ENCODE measurements around the gene LARP6.

The LARP6 gene

DNA sequence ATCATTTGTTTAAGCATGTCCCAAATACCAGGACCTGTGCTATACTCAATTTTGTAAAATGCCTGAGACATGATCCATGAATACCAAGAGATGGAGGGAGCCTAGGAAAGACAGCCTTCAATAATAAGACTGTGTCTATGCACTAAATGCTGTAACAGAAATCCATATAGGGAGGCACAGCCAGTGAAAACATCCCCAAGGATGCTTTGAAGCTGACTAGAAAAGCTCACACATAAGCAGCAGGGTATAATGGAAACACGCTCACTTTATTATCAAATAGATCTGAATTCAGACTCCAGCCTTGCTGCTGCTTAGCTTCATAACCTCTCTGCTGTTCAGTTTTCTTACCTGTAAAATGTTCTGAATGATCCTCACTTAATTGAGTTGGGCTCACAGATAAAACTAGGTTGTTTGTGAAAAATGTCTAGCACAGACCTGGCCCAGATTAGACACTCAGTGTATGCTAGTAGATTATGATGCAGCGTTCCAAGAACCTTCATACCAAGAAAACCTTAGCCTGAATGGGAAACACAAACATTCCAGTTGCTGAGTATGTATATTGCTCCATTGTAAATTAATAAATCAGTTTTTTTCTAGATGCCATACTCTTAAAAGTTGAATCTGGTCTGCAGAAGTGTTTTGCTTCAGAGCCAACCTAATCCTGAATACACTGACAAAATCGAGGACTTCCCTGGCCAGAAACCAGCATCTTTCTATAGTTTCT lies 3.8 kb upstream of the LARP6 start:
- Histone ChIP-seq H3K9me3 (ENCODE audit: control insufficient read depth, low read depth, low read length) (no peaks in the 10 kb centered on the region), H3K27ac (ENCODE audit: low read length) (no peak overlapping the region), H3K4me1 (ENCODE audit: control insufficient read depth, low read depth, low read length) (peaks cover 4% of the 10 kb centered on the region), H3K36me3 (ENCODE audit: control insufficient read depth, low read depth, low read length) (no peaks in the 10 kb centered on the region), H3K4me3 (ENCODE audit: low read length) (no peak overlapping the region), H3K27me3 (ENCODE audit: control insufficient read depth, insufficient read depth, low read length) (peaks cover 6% of the 10 kb centered on the region), H3K9ac (ENCODE audit: low read length) (no peak overlapping the region)

DNA sequence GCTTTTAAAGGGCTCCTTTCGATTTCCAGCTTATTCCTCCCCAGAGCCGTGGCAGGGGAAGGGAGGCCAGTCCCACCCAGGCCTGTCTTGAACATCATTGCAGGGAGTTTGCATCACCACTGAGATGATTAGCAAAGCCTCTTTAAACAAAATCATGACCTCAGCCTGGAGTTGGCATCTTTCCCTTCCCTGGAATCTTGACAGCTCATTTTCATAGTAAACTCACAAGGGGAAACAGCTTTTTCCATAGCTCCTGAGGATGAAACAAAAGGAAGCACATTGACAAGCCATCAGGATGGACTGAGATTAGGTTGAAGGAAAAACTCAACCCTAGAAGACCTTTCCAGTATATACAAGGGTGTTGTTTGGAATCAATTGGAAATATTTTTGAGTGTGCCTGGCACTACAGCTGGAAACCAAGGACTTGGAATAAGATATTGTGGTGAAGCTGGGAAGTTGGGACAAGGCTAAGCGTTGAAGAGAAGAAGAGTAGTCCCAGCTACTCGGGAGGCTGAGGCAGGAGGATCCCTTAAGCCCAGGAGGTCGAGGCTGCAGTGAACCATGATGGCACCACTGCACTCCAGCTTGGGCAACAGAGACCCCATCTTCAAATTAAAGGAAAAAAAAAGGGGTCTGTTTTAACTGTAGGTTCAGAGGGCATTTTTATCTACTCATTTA lies 3.1 kb upstream of the LARP6 start:
- no peak overlapping the region for H3K27ac ChIP-seq (ENCODE audit: low read length)
- H3K9ac ChIP-seq (ENCODE audit: low read length): no peak overlapping the region
- H3K36me3 ChIP-seq (ENCODE audit: control insufficient read depth, low read depth, low read length): no peaks in the 10 kb centered on the region
- peaks cover 10% of the 10 kb centered on the region for H3K4me1 ChIP-seq (ENCODE audit: control insufficient read depth, low read depth, low read length)
- H3K9me3 ChIP-seq (ENCODE audit: control insufficient read depth, low read depth, low read length): no peaks in the 10 kb centered on the region
- no peak overlapping the region for H3K4me3 ChIP-seq (ENCODE audit: low read length)
- peaks cover 6% of the 10 kb centered on the region for H3K27me3 ChIP-seq (ENCODE audit: control insufficient read depth, insufficient read depth, low read length)

DNA sequence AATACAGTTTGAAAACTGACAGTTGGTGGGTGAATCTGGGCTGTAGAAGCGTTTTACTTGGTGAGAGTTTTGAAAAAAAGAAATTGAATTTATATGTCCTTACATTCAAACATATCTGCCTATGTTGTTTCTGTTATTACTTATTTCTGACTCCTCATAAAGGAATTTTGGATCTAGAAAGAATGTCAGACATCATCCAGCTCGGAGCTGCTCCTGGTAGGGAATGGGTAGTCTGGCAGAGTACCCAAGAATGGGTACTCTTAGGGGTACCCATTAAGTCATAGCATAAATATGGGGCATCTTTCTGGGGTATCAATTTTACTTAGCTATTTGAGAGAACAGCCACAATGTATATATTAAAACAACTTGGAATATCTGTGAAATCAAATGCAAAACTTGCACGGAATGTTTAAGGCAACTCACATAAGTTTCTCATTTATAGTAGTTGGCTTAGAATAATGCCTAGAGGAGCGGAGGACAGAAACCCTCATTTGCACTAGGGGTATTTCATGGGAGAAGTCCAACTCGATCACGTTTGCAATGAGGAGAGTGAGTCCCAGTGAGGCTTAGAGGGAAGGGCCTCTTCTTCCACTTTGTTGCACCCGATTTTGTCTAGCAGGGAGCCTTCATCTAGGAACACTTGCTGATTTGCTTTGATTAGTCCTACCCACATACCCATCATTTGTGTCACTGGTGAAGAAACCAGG lies 2.4 kb upstream of the LARP6 start:
- Histone ChIP-seq H3K9me3 (ENCODE audit: control insufficient read depth, low read depth, low read length) (no peaks in the 10 kb centered on the region), H3K4me3 (ENCODE audit: low read length) (no peak overlapping the region), H3K36me3 (ENCODE audit: control insufficient read depth, low read depth, low read length) (peaks cover 4% of the 10 kb centered on the region), H3K27ac (ENCODE audit: low read length) (no peak overlapping the region), H3K4me1 (ENCODE audit: control insufficient read depth, low read depth, low read length) (peaks cover 10% of the 10 kb centered on the region), H3K9ac (ENCODE audit: low read length) (no peak overlapping the region), H3K27me3 (ENCODE audit: control insufficient read depth, insufficient read depth, low read length) (peaks cover 6% of the 10 kb centered on the region)

DNA sequence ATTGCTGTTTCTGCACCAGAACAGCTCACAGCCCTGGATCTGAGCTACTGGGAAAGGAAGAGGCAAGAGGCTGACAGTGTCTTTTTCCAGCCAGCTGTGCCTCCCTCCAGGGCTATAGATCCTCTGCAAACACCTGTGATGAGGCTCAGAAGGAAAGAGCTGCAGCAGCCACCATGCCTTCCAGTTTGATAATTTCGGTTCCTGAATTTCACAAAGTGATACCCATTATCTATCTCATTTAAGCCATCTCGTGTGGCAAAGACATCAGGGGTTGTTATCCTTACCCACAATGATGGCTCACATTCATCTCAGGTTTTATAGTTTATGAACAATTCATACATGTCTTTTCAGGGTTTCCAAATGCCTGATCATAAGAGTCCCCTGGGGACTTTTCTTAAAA lies 1.8 kb upstream of the LARP6 start:
- Histone ChIP-seq H3K36me3 (ENCODE audit: control insufficient read depth, low read depth, low read length) (peaks cover 4% of the 10 kb centered on the region), H3K9ac (ENCODE audit: low read length) (no peak overlapping the region), H3K9me3 (ENCODE audit: control insufficient read depth, low read depth, low read length) (no peaks in the 10 kb centered on the region), H3K4me3 (ENCODE audit: low read length) (no peak overlapping the region), H3K4me1 (ENCODE audit: control insufficient read depth, low read depth, low read length) (peaks cover 10% of the 10 kb centered on the region), H3K27ac (ENCODE audit: low read length) (no peak overlapping the region), H3K27me3 (ENCODE audit: control insufficient read depth, insufficient read depth, low read length) (peaks cover 6% of the 10 kb centered on the region)

DNA sequence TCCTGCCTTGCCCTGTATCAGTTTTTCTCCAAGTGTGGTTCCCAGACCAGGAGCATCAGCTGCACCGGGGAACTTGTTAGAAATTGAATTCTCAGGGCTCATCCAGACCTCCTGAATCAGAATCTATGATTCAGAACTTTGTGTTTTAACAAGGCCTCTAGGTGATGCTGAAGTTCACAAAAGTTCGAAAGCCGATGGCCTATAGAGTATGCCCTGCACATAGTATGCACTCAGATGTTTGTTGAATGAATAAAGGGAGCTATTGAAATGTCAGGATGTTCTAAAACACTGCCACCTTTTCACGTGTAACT lies 664 bp upstream of the LARP6 start:
- Histone ChIP-seq H3K27me3 (ENCODE audit: control insufficient read depth, insufficient read depth, low read length) (peaks cover 6% of the 10 kb centered on the region), H3K9ac (ENCODE audit: low read length) (peak overlapping the region; percentile 50), H3K27ac (ENCODE audit: low read length) (no peak overlapping the region), H3K9me3 (ENCODE audit: control insufficient read depth, low read depth, low read length) (no peaks in the 10 kb centered on the region), H3K36me3 (ENCODE audit: control insufficient read depth, low read depth, low read length) (peaks cover 4% of the 10 kb centered on the region), H3K4me1 (ENCODE audit: control insufficient read depth, low read depth, low read length) (peaks cover 10% of the 10 kb centered on the region), H3K4me3 (ENCODE audit: low read length) (peak overlapping the region; percentile 76)

- no peaks in the 10 kb centered on the region for H3K9me3 ChIP-seq (ENCODE audit: control insufficient read depth, low read depth, low read length)
- peaks cover 6% of the 10 kb centered on the region for H3K27me3 ChIP-seq (ENCODE audit: control insufficient read depth, insufficient read depth, low read length)
- peaks cover 4% of the 10 kb centered on the region for H3K36me3 ChIP-seq (ENCODE audit: control insufficient read depth, low read depth, low read length)
- peak overlapping the region; percentile 79 for H3K4me3 ChIP-seq (ENCODE audit: low read length)
- H3K9ac ChIP-seq (ENCODE audit: low read length): peak overlapping the region; percentile 51
- no peak overlapping the region for H3K27ac ChIP-seq (ENCODE audit: low read length)
- peaks cover 10% of the 10 kb centered on the region for H3K4me1 ChIP-seq (ENCODE audit: control insufficient read depth, low read depth, low read length)
Observed at GRCh38 chr15:70853318-70853972, 512 bp downstream of the LARP6 start.

- Histone ChIP-seq H3K9ac (ENCODE audit: low read length) (peak overlapping the region; percentile 51), H3K27me3 (ENCODE audit: control insufficient read depth, insufficient read depth, low read length) (peaks cover 6% of the 10 kb centered on the region), H3K9me3 (ENCODE audit: control insufficient read depth, low read depth, low read length) (no peaks in the 10 kb centered on the region), H3K36me3 (ENCODE audit: control insufficient read depth, low read depth, low read length) (peaks cover 4% of the 10 kb centered on the region), H3K27ac (ENCODE audit: low read length) (no peak overlapping the region), H3K4me1 (ENCODE audit: control insufficient read depth, low read depth, low read length) (peaks cover 10% of the 10 kb centered on the region), H3K4me3 (ENCODE audit: low read length) (peak overlapping the region; percentile 79)
Observed at GRCh38 chr15:70852501-70853317, 1.2 kb downstream of the LARP6 start.

- H3K9me3 ChIP-seq (ENCODE audit: control insufficient read depth, low read depth, low read length): no peaks in the 10 kb centered on the region
- no peak overlapping the region for H3K4me3 ChIP-seq (ENCODE audit: low read length)
- peaks cover 10% of the 10 kb centered on the region for H3K4me1 ChIP-seq (ENCODE audit: control insufficient read depth, low read depth, low read length)
- H3K9ac ChIP-seq (ENCODE audit: low read length): no peak overlapping the region
- H3K27ac ChIP-seq (ENCODE audit: low read length): no peak overlapping the region
- peaks cover 6% of the 10 kb centered on the region for H3K27me3 ChIP-seq (ENCODE audit: control insufficient read depth, insufficient read depth, low read length)
- H3K36me3 ChIP-seq (ENCODE audit: control insufficient read depth, low read depth, low read length): peaks cover 4% of the 10 kb centered on the region
Observed at GRCh38 chr15:70851889-70852288, 2.1 kb downstream of the LARP6 start.

DNA sequence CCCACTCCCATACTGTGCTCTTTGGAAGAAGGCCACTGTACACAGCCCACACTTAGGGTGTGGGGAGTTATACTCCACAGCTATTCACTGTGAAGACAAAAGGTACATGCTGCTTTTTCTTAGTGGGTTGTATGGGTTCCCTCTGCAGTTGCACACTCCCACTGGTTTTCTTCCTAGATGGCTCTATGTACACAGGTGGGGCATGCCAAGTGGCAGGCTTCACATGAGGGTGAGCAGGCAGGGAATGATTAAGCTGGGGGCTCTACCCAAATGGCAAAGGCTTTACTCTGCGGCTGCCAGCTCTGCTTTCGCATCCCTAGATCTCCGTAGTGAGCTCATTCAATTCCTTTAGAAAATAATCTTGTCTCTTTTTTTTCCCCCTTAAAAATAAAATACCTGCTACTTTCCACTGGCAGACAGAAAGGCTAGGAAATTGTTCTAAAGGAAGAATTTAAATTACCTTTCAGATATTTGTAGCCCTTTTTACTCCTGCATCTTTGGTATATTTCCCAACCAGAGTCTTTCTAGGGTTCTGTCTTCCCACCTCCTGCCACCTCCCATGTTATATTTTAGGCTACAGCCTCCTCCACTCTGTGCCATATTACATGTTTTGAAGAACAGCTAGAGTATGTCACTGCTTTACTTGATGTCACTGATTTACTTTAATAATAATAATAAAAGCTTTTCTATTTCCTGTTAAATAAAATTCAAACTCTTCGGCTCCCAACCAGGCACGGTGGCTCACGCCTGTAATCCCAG lies 8.2 kb downstream of the LARP6 start:
- no peaks in the 10 kb centered on the region for H3K27me3 ChIP-seq (ENCODE audit: control insufficient read depth, insufficient read depth, low read length)
- no peaks in the 10 kb centered on the region for H3K4me1 ChIP-seq (ENCODE audit: control insufficient read depth, low read depth, low read length)
- H3K4me3 ChIP-seq (ENCODE audit: low read length): no peak overlapping the region
- no peaks in the 10 kb centered on the region for H3K9me3 ChIP-seq (ENCODE audit: control insufficient read depth, low read depth, low read length)
- no peaks in the 10 kb centered on the region for H3K36me3 ChIP-seq (ENCODE audit: control insufficient read depth, low read depth, low read length)
- H3K9ac ChIP-seq (ENCODE audit: low read length): no peak overlapping the region
- H3K27ac ChIP-seq (ENCODE audit: low read length): no peak overlapping the region

DNA sequence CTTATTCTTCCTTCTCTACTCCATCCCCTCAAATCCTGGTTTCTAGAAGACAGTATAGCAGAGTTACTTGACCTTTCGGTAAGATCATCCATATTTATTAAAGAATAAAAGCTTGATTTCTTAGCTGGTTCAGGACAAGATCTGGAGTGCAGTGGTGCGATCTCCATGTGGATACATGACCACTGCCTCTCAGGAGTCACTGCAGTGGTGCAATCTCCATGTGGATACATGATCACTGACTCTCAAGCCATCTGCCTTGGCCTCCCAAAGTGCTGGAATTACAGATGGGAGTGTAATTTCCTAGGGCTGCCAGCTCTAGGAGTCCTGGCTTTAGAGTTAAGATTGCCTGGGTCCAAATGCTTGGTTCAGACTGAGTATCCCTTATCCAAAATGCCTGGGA lies 16.5 kb downstream of the LARP6 start:
- Histone ChIP-seq H3K4me3 (ENCODE audit: low read length) (no peak overlapping the region), H3K27me3 (ENCODE audit: control insufficient read depth, insufficient read depth, low read length) (no peaks in the 10 kb centered on the region), H3K27ac (ENCODE audit: low read length) (no peak overlapping the region), H3K9me3 (ENCODE audit: control insufficient read depth, low read depth, low read length) (no peaks in the 10 kb centered on the region), H3K4me1 (ENCODE audit: control insufficient read depth, low read depth, low read length) (no peaks in the 10 kb centered on the region), H3K36me3 (ENCODE audit: control insufficient read depth, low read depth, low read length) (peaks cover 2% of the 10 kb centered on the region), H3K9ac (ENCODE audit: low read length) (no peak overlapping the region)

Measured in iPS-18a (cell line).